Measurements from ENCODE around the gene RAB12. TPM values are rescaled to one million over a fixed set of nuclear protein-coding genes. Genes with fewer than 3 reads are reported as not detected.

Gene RAB12
- polyA plus RNA-seq, 1 donor from 2014 or later, result 102 TPM

DNA sequence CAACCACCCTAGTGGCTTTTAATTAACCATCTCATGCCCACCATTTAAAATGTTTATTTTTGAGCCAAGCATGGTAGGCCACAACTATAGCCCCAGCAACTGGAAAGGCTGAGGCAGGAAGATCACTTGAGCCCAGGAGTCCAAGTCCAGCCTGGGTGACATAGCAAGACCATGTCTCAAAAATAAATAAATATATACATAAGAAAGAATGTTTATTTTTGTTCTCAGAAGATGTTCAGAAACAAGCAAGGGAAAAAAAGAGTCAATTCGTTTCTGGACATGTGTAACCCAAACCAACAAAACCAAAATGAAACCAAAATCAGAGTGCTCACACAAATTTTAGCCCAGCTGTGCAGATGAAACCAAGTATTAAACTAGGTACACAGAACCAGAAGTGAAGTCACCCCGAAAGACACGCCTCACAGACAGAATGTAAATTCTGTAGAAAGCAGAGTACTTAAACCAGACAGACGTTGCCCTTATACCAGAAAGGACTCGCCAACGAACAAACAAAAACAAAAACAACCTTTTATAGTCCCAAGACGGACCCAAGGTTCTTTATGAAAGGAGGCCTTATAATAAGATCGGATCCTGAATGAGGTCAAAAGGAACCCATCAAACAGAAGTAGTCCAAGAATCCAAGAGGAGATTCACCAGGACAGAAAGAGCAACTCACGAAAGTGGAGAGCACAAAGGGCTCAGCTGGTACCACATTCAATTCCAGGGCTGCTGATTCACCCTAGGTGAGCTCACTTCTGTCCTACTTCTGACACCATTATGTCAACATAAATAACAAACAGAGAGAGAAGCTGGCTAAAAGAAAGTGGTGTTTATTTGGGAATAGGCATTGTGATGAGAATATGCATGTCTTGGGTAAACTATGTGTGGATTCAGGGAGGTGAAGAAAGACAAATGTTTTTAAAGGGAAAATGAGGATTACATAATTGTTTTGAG lies 64.3 kb downstream of the RAB12 start:
- no peak overlapping the region for H2AFZ ChIP-seq (ENCODE audit: low read depth, low read length)
- no peak overlapping the region for H3K4me3 ChIP-seq (ENCODE audit: low read length)
- no peaks in the 10 kb centered on the region for H3F3A ChIP-seq (ENCODE audit: insufficient read depth, low read length, poor library complexity, severe bottlenecking)
- no peaks in the 10 kb centered on the region for H4K20me1 ChIP-seq (ENCODE audit: insufficient read depth)
- no peak overlapping the region for H3K9ac ChIP-seq (ENCODE audit: low read length)
- no peaks in the 10 kb centered on the region for H3K27me3 ChIP-seq (ENCODE audit: insufficient read depth, low read depth, low read length)
- H3K27ac ChIP-seq (ENCODE audit: low read length), result no peak overlapping the region
- no peaks in the 10 kb centered on the region for H3K9me3 ChIP-seq (ENCODE audit: low read length)
- TF ChIP-seq, protein P1, sequence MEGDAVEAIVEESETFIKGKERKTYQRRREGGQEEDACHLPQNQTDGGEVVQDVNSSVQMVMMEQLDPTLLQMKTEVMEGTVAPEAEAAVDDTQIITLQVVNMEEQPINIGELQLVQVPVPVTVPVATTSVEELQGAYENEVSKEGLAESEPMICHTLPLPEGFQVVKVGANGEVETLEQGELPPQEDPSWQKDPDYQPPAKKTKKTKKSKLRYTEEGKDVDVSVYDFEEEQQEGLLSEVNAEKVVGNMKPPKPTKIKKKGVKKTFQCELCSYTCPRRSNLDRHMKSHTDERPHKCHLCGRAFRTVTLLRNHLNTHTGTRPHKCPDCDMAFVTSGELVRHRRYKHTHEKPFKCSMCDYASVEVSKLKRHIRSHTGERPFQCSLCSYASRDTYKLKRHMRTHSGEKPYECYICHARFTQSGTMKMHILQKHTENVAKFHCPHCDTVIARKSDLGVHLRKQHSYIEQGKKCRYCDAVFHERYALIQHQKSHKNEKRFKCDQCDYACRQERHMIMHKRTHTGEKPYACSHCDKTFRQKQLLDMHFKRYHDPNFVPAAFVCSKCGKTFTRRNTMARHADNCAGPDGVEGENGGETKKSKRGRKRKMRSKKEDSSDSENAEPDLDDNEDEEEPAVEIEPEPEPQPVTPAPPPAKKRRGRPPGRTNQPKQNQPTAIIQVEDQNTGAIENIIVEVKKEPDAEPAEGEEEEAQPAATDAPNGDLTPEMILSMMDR (IDR thresholded peaks at IDR 0.05; ENCODE audit: poor library complexity, severe bottlenecking), result no peak
- H3K79me2 ChIP-seq (replicated peaks; ENCODE audit: insufficient read depth, low read length), result no peaks in the 10 kb centered on the region
- no peak overlapping the region for H3K4me2 ChIP-seq (ENCODE audit: low read length)
- no peaks in the 10 kb centered on the region for H3K9me2 ChIP-seq (ENCODE audit: insufficient read depth, low read length)
- no peaks in the 10 kb centered on the region for H3K36me3 ChIP-seq (ENCODE audit: insufficient read depth, low read length)

DNA sequence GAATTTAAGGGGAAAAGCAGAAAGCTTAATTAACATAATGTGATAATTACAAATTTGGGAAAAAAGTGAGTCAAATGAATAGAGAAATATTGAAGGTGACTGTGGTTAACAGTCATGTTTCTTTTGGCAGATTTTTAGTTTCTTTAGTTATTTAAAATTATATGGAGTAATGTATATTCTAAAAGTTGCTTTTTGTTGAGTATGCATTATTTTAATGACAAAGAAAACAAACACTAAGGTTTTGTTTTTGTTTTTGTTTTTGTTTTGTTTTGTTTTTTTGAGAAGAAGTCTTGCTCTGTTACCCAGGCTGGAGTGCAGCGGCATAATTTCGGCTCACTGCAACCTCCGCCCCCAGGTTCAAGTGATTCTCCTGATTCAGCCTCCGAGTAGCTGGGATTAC lies 65.8 kb downstream of the RAB12 start:
- Histone ChIP-seq H3K27me3 (ENCODE audit: insufficient read depth, low read depth, low read length) (no peaks in the 10 kb centered on the region), H3K9me3 (ENCODE audit: low read length) (no peaks in the 10 kb centered on the region), H2AFZ (ENCODE audit: low read depth, low read length) (no peak overlapping the region), H3F3A (ENCODE audit: insufficient read depth, low read length, poor library complexity, severe bottlenecking) (no peaks in the 10 kb centered on the region), H3K9me2 (ENCODE audit: insufficient read depth, low read length) (no peaks in the 10 kb centered on the region), H3K27ac (ENCODE audit: low read length) (no peak overlapping the region), H3K79me2 (replicated peaks; ENCODE audit: insufficient read depth, low read length) (no peaks in the 10 kb centered on the region), H3K36me3 (ENCODE audit: insufficient read depth, low read length) (no peaks in the 10 kb centered on the region), H3K9ac (ENCODE audit: low read length) (no peak overlapping the region), H3K4me3 (ENCODE audit: low read length) (no peak overlapping the region), H3K4me2 (ENCODE audit: low read length) (no peak overlapping the region), H4K20me1 (ENCODE audit: insufficient read depth) (no peaks in the 10 kb centered on the region)
- no peak for TF ChIP-seq EP300 (conservative IDR thresholded peaks at IDR 0.05; ENCODE audit: poor library complexity, severe bottlenecking)
- no peak for TF ChIP-seq SMC3 (conservative IDR thresholded peaks at IDR 0.05; ENCODE audit: poor library complexity)
- no peak for TF ChIP-seq TAF1 (IDR thresholded peaks at IDR 0.05; ENCODE audit: low read depth)
- TF ChIP-seq EZH2 (IDR thresholded peaks at IDR 0.05; ENCODE audit: borderline replicate concordance, insufficient read depth, low read length, poor library complexity, severe bottlenecking), result no peak
- TF ChIP-seq MXI1 (conservative IDR thresholded peaks at IDR 0.05; ENCODE audit: poor library complexity, severe bottlenecking), result no peak
- TF ChIP-seq POLR2AphosphoS5 (IDR thresholded peaks at IDR 0.05), result no peak
- TF ChIP-seq RAD21 (conservative IDR thresholded peaks at IDR 0.05), result no peak
- TF ChIP-seq, protein P1 (IDR thresholded peaks at IDR 0.05; ENCODE audit: poor library complexity, severe bottlenecking), result no peak
- TF ChIP-seq, protein P2, sequence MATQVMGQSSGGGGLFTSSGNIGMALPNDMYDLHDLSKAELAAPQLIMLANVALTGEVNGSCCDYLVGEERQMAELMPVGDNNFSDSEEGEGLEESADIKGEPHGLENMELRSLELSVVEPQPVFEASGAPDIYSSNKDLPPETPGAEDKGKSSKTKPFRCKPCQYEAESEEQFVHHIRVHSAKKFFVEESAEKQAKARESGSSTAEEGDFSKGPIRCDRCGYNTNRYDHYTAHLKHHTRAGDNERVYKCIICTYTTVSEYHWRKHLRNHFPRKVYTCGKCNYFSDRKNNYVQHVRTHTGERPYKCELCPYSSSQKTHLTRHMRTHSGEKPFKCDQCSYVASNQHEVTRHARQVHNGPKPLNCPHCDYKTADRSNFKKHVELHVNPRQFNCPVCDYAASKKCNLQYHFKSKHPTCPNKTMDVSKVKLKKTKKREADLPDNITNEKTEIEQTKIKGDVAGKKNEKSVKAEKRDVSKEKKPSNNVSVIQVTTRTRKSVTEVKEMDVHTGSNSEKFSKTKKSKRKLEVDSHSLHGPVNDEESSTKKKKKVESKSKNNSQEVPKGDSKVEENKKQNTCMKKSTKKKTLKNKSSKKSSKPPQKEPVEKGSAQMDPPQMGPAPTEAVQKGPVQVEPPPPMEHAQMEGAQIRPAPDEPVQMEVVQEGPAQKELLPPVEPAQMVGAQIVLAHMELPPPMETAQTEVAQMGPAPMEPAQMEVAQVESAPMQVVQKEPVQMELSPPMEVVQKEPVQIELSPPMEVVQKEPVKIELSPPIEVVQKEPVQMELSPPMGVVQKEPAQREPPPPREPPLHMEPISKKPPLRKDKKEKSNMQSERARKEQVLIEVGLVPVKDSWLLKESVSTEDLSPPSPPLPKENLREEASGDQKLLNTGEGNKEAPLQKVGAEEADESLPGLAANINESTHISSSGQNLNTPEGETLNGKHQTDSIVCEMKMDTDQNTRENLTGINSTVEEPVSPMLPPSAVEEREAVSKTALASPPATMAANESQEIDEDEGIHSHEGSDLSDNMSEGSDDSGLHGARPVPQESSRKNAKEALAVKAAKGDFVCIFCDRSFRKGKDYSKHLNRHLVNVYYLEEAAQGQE (IDR thresholded peaks at IDR 0.05; ENCODE audit: borderline replicate concordance), result no peak
